HUES64 (cell line): ENCODE data around the gene NPY4R2. TPM values are rescaled to one million over a fixed set of nuclear protein-coding genes. Genes with fewer than 3 reads are reported as not detected.
"Not testable (repeated sequence)": the region's sequence is repeated elsewhere in the genome, so short reads cannot be mapped to it uniquely, and the experiment has no call there.

Source experiments
- H3K27ac ChIP-seq: 2 replicates; pipeline ENCODE4 v1.7.0; 2013; ENCODE audit warnings: low read depth, low read length, inconsistent platforms
- H3K27me3 ChIP-seq: 2 replicates; pipeline ENCODE4 v1.6.1; 2013; ENCODE audit warnings: mild to moderate bottlenecking, low read length; ENCODE audit not compliant: insufficient read depth
- H3K36me3 ChIP-seq: 2 replicates; pipeline ENCODE4 v1.6.1; 2013; ENCODE audit warnings: mild to moderate bottlenecking, low read length; ENCODE audit not compliant: insufficient read depth
- H3K4me1 ChIP-seq: 2 replicates; pipeline ENCODE4 v1.6.1; 2013; ENCODE audit warnings: mild to moderate bottlenecking, low read length, moderate library complexity; ENCODE audit not compliant: insufficient read depth
- H3K4me3 ChIP-seq: 2 replicates; pipeline ENCODE4 v1.5.1; 2013; ENCODE audit warnings: mild to moderate bottlenecking, low read length, moderate library complexity
- H3K9ac ChIP-seq: 2 replicates; pipeline ENCODE4 v1.6.1; 2013; ENCODE audit warnings: mild to moderate bottlenecking, low read depth, low read length
- H3K9me3 ChIP-seq: 2 replicates; pipeline ENCODE4 v1.6.1; 2013; ENCODE audit warnings: low read depth, low read length; ENCODE audit not compliant: insufficient read depth
- WGBS: fragments of 150-250, 120-280 bp; methylation state at CpG from one replicate; pipeline ENCODE4 v1.1.7; 2013; ENCODE audit warnings: missing lambda C conversion rate; 5-methylcytosine and 5-hydroxymethylcytosine counted together
- polyA plus RNA-seq, 2 experiments: library from polyadenylated mRNA; stranded (reverse); fragments of 50-300 nt; gene quantifications; one replicate each; pipeline ENCODE4 v1.2.3, GENCODE V29; 2013

NPY4R2 gene, protein sequence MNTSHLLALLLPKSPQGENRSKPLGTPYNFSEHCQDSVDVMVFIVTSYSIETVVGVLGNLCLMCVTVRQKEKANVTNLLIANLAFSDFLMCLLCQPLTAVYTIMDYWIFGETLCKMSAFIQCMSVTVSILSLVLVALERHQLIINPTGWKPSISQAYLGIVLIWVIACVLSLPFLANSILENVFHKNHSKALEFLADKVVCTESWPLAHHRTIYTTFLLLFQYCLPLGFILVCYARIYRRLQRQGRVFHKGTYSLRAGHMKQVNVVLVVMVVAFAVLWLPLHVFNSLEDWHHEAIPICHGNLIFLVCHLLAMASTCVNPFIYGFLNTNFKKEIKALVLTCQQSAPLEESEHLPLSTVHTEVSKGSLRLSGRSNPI
- polyA plus RNA-seq (2013, experiment 1 of 2) = not detected
- polyA plus RNA-seq (2013, experiment 2 of 2) = not detected

DNA sequence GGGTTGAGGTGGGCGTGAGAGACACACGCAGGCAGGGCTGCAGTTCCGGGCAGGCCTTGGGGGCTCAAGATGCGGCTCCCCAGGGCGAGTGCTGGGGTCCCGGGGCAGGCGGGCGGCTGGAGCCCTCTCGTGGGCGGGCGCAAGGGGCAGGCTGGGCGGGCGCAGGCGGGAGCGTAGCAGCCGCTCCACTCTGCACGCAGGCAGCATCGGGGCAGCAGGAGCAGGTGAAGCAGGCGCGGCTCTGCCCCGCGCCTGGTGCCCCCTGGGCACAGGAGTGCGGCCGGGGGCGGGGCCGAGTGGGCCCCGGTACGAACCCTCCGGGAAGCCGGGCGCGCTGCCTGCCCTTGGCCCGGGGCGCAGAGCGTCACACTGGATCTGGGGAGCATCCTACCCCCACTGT lies at the start of gene NPY4R2:
TSS of gene NPY4R2 (plus strand) at position 188 of the 400 bp plus-strand sequence. CDS start 3,326 bp downstream, outside the sequence.
- H3K4me1 ChIP-seq, H3K9ac ChIP-seq, H3K36me3 ChIP-seq, H3K27me3 ChIP-seq, H3K27ac ChIP-seq, H3K9me3 ChIP-seq, H3K4me3 ChIP-seq: not testable (repeated sequence)
- WGBS = no CpG with 5 or more reads among the region's 35 CpGs

DNA sequence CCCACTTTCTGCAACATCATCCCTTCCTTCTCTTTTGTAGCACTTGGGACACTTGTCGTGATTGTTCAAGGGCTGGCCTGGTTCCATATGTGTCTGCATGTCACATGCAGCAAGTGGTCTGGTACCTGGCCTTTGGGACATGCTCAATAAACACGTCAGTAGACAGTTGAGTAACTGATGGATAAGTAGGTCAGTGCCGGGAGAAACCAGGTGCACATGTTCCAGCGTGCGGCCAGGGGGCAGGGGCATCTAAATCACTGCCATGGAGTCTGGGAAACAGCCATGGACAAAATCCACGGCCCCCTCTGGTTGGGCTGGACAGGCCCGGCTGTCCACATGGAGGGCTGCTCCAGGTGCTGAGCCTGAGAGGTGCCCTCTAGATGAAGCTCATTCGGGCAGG lies 47.6 kb upstream of the NPY4R2 start:
- WGBS = no CpG with 5 or more reads among the region's 8 CpGs
- not testable (repeated sequence) for H3K9ac ChIP-seq, H3K36me3 ChIP-seq, H3K9me3 ChIP-seq, H3K27ac ChIP-seq, H3K27me3 ChIP-seq, H3K4me3 ChIP-seq, H3K4me1 ChIP-seq

DNA sequence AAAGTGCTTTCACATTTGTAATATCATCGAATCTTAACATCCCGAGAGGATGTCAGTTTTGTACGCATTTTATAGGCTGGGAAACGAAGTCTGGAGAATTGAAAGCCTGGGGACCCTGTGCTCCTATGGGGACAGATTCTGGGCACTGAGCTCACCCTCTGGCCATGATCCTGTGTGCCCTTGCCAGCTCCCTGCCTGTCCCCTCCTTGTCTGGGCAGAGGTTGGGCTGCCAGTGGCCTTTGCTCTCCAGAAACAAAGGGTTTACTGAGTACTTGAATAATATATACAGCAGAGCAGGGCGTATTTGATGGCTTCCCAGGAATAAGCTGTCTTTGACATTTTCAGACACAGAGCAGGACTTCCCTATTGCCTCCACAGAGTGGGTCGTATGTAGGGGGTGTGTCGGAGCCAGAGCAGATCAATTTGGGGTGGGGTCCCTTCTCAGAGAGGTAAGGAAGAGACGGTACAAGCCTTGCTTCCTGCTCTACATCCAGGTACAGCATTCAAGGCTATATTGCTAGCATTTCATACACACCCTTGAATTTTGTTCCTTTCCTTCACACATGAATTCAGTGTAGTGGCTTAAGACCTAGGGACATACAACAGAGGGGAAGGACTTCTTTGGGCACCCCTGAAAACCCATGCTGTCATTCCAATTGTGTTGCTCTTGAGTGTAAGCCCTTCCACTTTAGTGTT lies 46.8 kb upstream of the NPY4R2 start:
- H3K27me3 ChIP-seq, H3K4me3 ChIP-seq, H3K9ac ChIP-seq, H3K36me3 ChIP-seq, H3K9me3 ChIP-seq, H3K4me1 ChIP-seq, H3K27ac ChIP-seq: not testable (repeated sequence)
- 92% methylated on average over 2 of the region's 8 CpGs for WGBS

DNA sequence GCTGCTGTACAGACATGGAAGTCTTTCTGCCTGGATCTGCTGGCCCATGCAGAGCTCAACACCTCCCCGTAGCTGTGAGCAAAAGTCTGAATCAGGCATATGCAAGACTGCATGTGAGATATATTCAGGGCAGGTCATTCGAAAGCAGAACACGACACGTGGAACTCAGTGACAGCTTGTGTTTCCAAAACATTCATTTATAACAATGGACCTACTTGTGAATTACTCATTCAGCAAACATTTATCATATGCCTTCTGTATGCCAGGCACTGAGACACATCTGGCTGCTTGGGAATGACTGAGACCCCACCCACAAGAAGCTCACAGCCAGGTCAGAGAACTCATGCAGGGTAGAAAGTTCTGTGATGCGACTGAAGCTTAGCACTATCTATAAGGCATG lies 46.2 kb upstream of the NPY4R2 start:
- not testable (repeated sequence) for H3K9me3 ChIP-seq, H3K36me3 ChIP-seq, H3K27me3 ChIP-seq, H3K27ac ChIP-seq, H3K9ac ChIP-seq, H3K4me1 ChIP-seq, H3K4me3 ChIP-seq
- WGBS = no CpG with 5 or more reads among the region's 5 CpGs

DNA sequence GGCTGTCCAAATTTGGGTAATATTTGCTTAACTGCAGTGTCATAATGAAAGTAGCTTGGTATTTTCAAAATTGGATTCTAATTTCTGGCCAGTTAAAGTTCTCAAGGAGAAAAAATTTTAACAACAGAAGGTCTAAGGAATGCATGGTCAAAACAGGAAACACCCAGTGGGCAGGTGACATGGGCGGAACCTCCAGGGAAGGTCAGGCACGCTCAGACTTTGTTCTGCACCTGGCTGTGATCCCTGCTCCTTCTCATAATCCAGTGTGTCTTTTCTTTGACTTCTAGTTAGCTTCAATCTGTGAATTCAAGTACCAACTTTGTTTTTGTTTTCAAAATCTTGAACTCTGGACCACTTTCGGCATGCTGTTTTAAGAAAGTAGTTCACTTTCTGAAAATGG lies 34.2 kb upstream of the NPY4R2 start:
- H3K4me3 ChIP-seq, H3K9ac ChIP-seq, H3K36me3 ChIP-seq, H3K27ac ChIP-seq, H3K27me3 ChIP-seq, H3K9me3 ChIP-seq, H3K4me1 ChIP-seq: not testable (repeated sequence)
- no CpG with 5 or more reads among the region's 3 CpGs for WGBS

DNA sequence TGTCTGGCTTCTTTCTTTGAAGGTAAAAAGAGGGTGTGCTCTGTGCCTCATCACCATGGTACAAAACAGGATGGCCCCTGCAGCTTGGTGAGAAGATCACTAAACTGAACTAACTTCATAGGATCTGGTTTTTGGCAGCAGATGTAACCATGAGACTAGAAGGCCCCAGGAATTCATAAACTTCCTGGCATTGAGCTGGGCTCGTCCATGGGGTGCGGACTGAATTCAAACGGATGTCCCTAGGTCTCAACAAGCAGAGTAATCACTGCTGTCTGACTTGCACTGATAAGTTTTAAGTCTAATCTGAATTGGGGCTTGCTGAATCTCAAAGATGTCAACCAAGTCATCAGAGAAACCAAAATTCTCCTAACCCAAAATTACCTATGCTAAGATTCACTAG lies 33.5 kb upstream of the NPY4R2 start:
- not testable (repeated sequence) for H3K4me1 ChIP-seq, H3K27me3 ChIP-seq, H3K9me3 ChIP-seq, H3K36me3 ChIP-seq, H3K9ac ChIP-seq, H3K27ac ChIP-seq, H3K4me3 ChIP-seq
- no CpG with 5 or more reads among the region's 3 CpGs for WGBS

DNA sequence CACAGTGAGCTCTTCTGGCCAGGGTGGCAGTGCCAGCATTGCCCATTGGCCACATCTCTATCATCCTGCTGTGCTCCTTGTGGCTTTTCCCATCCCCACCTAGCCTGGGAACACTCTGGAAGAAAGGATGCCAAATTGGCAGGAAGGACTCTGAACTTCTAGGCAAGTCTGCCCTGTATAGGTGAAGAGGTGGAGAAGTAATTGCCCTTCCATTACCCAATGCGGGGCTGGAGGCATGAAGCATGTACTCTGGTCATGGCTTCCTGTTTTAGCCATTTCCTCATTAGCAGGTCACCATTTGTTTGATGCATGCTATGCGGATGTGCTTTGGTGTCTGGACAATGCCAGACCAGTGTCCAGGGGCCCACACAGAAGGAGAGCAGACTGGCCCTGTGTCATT lies 32.1 kb upstream of the NPY4R2 start:
- H3K4me3 ChIP-seq, H3K9ac ChIP-seq, H3K27me3 ChIP-seq, H3K36me3 ChIP-seq, H3K27ac ChIP-seq, H3K4me1 ChIP-seq, H3K9me3 ChIP-seq: not testable (repeated sequence)
- WGBS = no CpG with 5 or more reads among the region's 2 CpGs

DNA sequence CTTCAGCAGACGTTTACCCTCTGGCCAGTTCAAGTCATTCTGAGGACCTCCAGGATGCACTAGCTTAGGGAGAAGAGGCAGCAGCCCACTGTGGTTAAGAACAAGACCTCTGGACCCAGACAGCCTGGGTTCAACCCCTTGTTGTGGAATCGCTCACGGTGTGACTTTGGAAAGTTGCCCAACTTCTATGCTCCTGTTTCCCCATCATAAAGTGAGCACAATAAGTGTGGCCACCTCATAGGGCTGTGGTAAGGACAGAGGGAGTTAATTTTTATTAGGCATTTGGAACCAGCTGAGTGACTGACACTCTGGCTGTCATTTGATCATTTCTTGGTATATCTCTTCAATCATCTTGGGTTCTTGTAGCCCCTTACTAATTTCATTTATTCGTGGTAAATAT lies 31.6 kb upstream of the NPY4R2 start:
- H3K36me3 ChIP-seq, H3K9me3 ChIP-seq, H3K27ac ChIP-seq, H3K4me1 ChIP-seq, H3K9ac ChIP-seq, H3K27me3 ChIP-seq, H3K4me3 ChIP-seq: not testable (repeated sequence)
- WGBS = no CpG with 5 or more reads among the region's 4 CpGs

DNA sequence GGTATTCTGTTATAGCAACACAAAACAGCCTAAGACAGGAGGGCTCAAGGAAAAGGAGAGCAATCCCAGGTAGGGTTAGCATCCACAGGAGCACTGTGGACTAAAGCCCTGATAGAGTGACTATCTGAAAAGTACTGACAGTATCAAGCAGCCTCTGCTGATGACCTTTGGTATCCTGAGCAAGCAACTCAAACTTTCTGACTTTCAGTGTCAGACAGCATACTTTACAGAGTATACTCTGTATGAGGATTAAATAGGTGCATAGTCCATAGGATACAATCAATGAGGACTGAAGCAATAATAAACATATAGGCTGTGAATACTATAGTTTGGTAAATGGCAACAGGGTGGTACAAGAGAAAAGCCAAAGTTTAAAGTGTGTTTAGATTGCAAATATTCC lies 27.7 kb upstream of the NPY4R2 start:
- H3K4me3 ChIP-seq = not testable (repeated sequence)

DNA sequence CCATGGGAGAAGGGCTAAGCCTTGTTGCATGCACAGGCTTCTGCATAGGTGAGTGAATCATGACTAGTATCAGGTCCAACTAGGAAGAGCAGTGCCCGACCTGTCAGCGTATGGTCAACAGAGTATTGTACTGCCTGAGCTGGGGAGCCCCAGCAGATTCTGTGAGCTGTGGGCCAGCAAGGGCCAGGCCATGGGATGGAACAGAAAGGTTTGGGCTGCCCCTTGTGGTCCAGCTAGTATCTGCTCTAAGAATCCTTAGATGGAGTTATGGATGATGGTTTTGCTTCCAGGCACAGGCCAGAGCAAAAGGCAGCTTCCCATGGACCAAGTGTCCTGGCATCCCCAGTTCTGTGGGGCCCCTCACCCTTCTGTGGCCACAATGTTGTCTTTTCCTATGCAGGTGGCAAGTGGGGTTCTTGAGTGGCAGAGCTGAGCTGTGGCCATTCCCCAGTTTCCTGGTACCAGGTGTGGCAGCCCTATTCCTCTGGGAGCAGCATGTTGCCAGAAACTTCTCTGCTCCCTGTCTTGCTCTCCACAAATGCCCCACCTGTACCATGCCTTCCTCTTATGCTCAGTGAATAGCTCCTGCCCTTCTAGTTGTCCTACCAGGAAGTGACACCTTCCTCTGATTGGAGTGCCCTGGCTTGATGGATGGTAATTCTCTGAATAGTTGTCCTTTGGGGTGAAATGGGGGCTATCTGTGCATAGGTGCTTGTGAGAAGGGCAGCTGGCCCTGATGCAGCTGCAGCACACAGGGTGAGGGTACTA lies 25.8 kb upstream of the NPY4R2 start:
- not testable (repeated sequence) for H3K9me3 ChIP-seq
- no CpG with 5 or more reads among the region's 2 CpGs for WGBS

More for the DNA sequence above, 27.7 kb upstream of the NPY4R2 start:
- H3K27ac ChIP-seq, H3K9ac ChIP-seq, H3K36me3 ChIP-seq, H3K9me3 ChIP-seq, H3K27me3 ChIP-seq, H3K4me1 ChIP-seq: not testable (repeated sequence)

DNA sequence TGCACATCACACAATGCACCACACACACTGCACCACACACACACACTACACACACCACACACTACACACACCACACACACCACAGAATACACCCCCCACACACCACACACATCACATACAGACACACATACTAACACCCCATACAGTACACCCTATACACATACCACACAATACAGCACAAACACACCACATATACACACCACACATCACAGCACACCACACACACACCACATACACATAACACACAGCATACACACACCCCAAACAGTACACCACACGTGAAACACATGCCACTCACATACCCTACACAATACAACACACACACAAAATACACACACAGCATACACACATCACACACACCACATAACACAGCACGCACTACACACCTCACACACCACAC lies 23.9 kb upstream of the NPY4R2 start:
- H3K27ac ChIP-seq, H3K4me1 ChIP-seq, H3K27me3 ChIP-seq, H3K9me3 ChIP-seq, H3K36me3 ChIP-seq, H3K9ac ChIP-seq, H3K4me3 ChIP-seq: not testable (repeated sequence)
- 89% methylated on average over 2 of the region's 2 CpGs for WGBS

More for the DNA sequence above, 25.8 kb upstream of the NPY4R2 start:
- H3K27me3 ChIP-seq, H3K9ac ChIP-seq, H3K27ac ChIP-seq, H3K36me3 ChIP-seq, H3K4me1 ChIP-seq, H3K4me3 ChIP-seq: not testable (repeated sequence)
